Nephron (organoid): Measurements from ENCODE around the gene C1orf35.

Source experiments
- H3K27ac Mint-ChIP-seq, 3 experiments: 2 replicates each; pipeline ENCODE4 v1.8.0; 2020; ENCODE audit warnings: mixed read lengths in 3 of 3, mild to moderate bottlenecking in 2 of 3, moderate library complexity in 1 of 3
- H3K27me3 Mint-ChIP-seq: 2 replicates; pipeline ENCODE4 v1.8.0; 2021; ENCODE audit warnings: low read depth, mild to moderate bottlenecking, moderate library complexity, mixed read lengths
- H3K36me3 Mint-ChIP-seq: 2 replicates; pipeline ENCODE4 v1.8.0; 2020; ENCODE audit warnings: low read depth, mixed read lengths
- H3K4me1 Mint-ChIP-seq: 2 replicates; pipeline ENCODE4 v1.8.0; 2020; ENCODE audit warnings: mixed read lengths
- H3K4me3 Mint-ChIP-seq, 3 experiments: 2 replicates each; pipeline ENCODE4 v1.8.0; 2020; ENCODE audit warnings: mild to moderate bottlenecking in 3 of 3, mixed read lengths in 3 of 3, moderate library complexity in 2 of 3
- H3K9me3 Mint-ChIP-seq: 2 replicates; pipeline ENCODE4 v1.8.0; 2020; ENCODE audit warnings: mixed read lengths
- CTCF ChIP-seq, 3 experiments: fragments of 200-600 bp; sonication (generic); IDR thresholded peaks; one replicate each; pipeline ENCODE4 v1.5.0; 2021; ENCODE audit warnings: antibody characterized with exemption in 3 of 3; ENCODE audit not compliant: unreplicated experiment in 3 of 3

The C1orf35 gene

DNA sequence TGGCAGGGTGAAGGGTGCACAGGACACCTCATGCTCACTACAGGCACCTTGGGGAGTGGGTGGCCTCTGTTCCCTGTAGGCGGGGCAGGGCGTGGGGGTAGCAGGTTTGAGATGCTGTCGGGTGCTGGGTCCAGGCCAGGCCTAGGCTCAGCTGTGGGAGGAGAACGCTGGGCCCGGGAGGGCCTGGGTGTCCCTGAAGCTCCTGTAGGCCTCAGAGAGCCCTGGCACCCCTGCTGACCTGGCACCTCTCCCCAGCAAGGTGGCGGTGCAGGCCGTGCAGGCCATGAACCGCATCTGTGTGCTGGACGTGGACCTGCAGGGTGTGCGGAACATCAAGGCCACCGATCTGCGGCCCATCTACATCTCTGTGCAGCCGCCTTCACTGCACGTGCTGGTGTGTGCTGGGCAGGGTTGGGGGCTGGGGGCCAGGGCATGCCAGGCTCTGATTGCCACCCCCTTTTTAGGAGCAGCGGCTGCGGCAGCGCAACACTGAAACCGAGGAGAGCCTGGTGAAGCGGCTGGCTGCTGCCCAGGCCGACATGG is 44.1 kb upstream of the C1orf35 start:
- Mint-ChIP-seq H3K4me1 (peaks cover 16% of the 10 kb centered on the region), H3K36me3 (no peaks in the 10 kb centered on the region), H3K27me3 (no peaks in the 10 kb centered on the region), H3K27ac (no peak overlapping the region), H3K9me3 (no peaks in the 10 kb centered on the region), H3K4me3 (no peak overlapping the region)
- TF ChIP-seq CTCF (IDR thresholded peaks at IDR 0.05; ENCODE audit: unreplicated experiment in 3 of 3), result no peak

- H3K27me3 Mint-ChIP-seq, result no peaks in the 10 kb centered on the region
- TF ChIP-seq CTCF (IDR thresholded peaks at IDR 0.05; ENCODE audit: unreplicated experiment in 3 of 3), result no peak
- no peaks in the 10 kb centered on the region for H3K36me3 Mint-ChIP-seq
- H3K4me3 Mint-ChIP-seq, result no peak overlapping the region
- H3K9me3 Mint-ChIP-seq, result no peaks in the 10 kb centered on the region
- H3K4me1 Mint-ChIP-seq, result peaks cover 17% of the 10 kb centered on the region
- no peak overlapping the region for H3K27ac Mint-ChIP-seq
Observed at GRCh38 chr1:228146417-228147150, 43.5 kb upstream of the C1orf35 start.

GRCh38 chr1:228145463-228146416 is 42.6 kb upstream of the C1orf35 start:
- peaks cover 24% of the 10 kb centered on the region for H3K4me1 Mint-ChIP-seq
- no peaks in the 10 kb centered on the region for H3K36me3 Mint-ChIP-seq
- H3K9me3 Mint-ChIP-seq, result no peaks in the 10 kb centered on the region
- peak overlapping the region in 1 of 3 experiments; percentile 46 for H3K4me3 Mint-ChIP-seq
- H3K27me3 Mint-ChIP-seq, result no peaks in the 10 kb centered on the region
- no peak for TF ChIP-seq CTCF (IDR thresholded peaks at IDR 0.05; ENCODE audit: unreplicated experiment in 3 of 3)
- no peak overlapping the region for H3K27ac Mint-ChIP-seq

GRCh38 chr1:228144993-228145343 is 41.8 kb upstream of the C1orf35 start:
- Mint-ChIP-seq H3K9me3 (no peaks in the 10 kb centered on the region), H3K27ac (no peak overlapping the region), H3K4me1 (peaks cover 24% of the 10 kb centered on the region), H3K4me3 (no peak overlapping the region), H3K36me3 (no peaks in the 10 kb centered on the region), H3K27me3 (no peaks in the 10 kb centered on the region)
- no peak for TF ChIP-seq CTCF (IDR thresholded peaks at IDR 0.05; ENCODE audit: unreplicated experiment in 3 of 3)

DNA sequence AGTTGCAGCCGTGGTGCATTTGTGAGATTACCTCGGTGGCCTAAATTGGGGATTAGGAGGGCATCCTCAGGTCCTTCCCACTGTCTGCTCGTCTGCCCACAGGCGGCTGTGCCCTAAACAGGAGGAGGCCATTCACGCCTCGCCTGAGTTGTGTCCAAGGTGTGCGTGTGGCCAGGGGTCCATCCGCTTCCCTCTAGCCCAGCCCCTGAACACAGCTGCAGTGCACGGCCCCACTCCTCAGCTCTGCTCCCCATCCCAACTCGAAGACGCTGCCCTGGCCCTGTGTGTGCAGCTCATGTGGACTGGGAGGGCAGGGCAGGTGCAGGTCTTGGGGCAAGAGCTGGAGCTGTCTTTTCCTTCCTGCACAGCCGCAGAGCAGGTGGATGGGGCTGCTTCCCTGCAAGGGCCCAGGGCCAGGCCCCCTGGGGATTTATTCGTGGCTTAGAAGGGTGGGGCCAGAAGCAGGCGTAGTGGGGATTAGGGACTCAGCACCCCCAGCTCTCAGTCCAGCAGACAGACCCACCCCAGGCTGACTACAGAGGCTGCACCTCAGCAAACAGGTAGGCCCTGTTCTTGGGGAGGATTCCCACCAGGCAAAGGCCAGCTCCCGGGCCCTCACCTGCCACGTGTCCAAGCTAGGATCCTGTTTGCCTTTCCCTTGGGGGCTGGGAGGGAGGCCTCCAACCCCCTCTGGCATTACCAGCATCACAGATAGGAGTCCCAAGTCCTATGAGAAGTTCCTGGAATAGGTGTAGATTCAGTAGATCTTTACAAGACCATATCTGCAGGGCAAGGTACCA is 41.3 kb upstream of the C1orf35 start:
- no peaks in the 10 kb centered on the region for H3K36me3 Mint-ChIP-seq
- H3K4me1 Mint-ChIP-seq, result peaks cover 24% of the 10 kb centered on the region
- no peaks in the 10 kb centered on the region for H3K27me3 Mint-ChIP-seq
- peak overlapping the region in 2 of 3 experiments; percentile 45 to 91 for H3K4me3 Mint-ChIP-seq
- H3K9me3 Mint-ChIP-seq, result no peaks in the 10 kb centered on the region
- TF ChIP-seq CTCF (IDR thresholded peaks at IDR 0.05; ENCODE audit: unreplicated experiment in 3 of 3), result no peak
- no peak overlapping the region for H3K27ac Mint-ChIP-seq
